AG04449 (cell line): ENCODE results near the gene KIFC3.
"Not testable (repeated sequence)": the region's sequence is repeated elsewhere in the genome, so short reads cannot be mapped to it uniquely, and the experiment has no call there.

Experiments used
- CTCF ChIA-PET: fragments of 350-600 bp; formaldehyde crosslinking; extraction: SDS; loops from one replicate; lab custom pipeline; 2021; ENCODE audit warnings: antibody characterized with exemption; lab: Yijun Ruan, JAX
- POLR2A ChIA-PET: fragments of 400-600, 350-600 bp; formaldehyde crosslinking; extraction: SDS; loops from one replicate; lab custom pipeline; 2020; ENCODE audit warnings: antibody characterized with exemption, inconsistent platforms; lab: Yijun Ruan, JAX
- DNase-seq: peaks from one replicate; pipeline ENCODE4 v3.0.0-alpha.2; 2010; ENCODE audit warnings: low read depth, low spot score
- H3K4me3 ChIP-seq: 2 replicates; pipeline ENCODE4 v1.5.1; 2011; ENCODE audit warnings: low read depth, mild to moderate bottlenecking, control low read depth, low read length
- CTCF ChIP-seq: IDR thresholded peaks from one replicate; pipeline ENCODE4 v1.5.1; 2011; ENCODE audit warnings: mild to moderate bottlenecking, moderate library complexity, low read length, control low read depth, inconsistent platforms; ENCODE audit not compliant: insufficient read depth; ENCODE audit errors: missing control alignments

Gene KIFC3

DNA sequence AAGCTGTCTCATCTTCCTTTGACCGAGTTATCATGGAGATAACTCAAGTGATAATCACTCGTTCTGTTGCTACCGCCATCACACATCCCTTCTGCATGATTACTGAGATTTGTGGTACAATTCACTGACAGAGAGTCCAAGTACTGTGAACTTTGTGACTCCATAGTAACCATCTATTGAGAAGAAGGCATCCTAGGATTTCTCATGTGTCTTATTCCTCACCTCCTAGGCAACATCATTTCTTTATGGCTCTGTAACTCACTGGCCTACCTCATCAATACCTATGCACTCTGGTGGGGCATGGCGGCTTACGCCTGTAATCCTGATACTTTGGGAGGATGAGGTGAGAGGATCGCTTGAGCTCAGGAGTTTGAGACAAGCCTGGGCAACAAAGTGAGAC lies 88.2 kb downstream of the KIFC3 start:
- TF ChIP-seq CTCF = no peak
- no peak for DNase-seq
- no peak overlapping the region for H3K4me3 ChIP-seq
- POLR2A ChIA-PET = no interaction called here
- CTCF ChIA-PET = interaction anchor here (1.0 to 1.3 kb wide), 2 partner anchors 65 to 124 kb away, joined by 3 read pairs; no protein-coding TSS in a partner anchor

- CTCF ChIA-PET = interaction anchor here (1.0 to 1.3 kb wide), 2 partner anchors 23 to 122 kb away, joined by 3 to 5 read pairs; no protein-coding TSS in a partner anchor
- TF ChIP-seq CTCF = no peak
- POLR2A ChIA-PET = no interaction called here
- H3K4me3 ChIP-seq = no peak overlapping the region
- no peak for DNase-seq
Observed at GRCh38 chr16:57713596-57713995, 88.7 kb downstream of the KIFC3 start.

- DNase-seq, POLR2A ChIA-PET, H3K4me3 ChIP-seq: not testable (repeated sequence)
- CTCF ChIA-PET = interaction anchor here (1.3 to 1.7 kb wide), 2 partner anchors 22 to 136 kb away, joined by 3 to 5 read pairs; no protein-coding TSS in a partner anchor
Observed at GRCh38 chr16:57712569-57712968, 89.7 kb downstream of the KIFC3 start.

- no peak for TF ChIP-seq CTCF
- H3K4me3 ChIP-seq = no peak overlapping the region
- POLR2A ChIA-PET = no interaction called here
- DNase-seq = no peak
- CTCF ChIA-PET = interaction anchor here (0.8 to 1.7 kb wide), 2 partner anchors 8 to 136 kb away, joined by 3 to 5 read pairs; no protein-coding TSS in a partner anchor
Observed at GRCh38 chr16:57711993-57712392, 90.3 kb downstream of the KIFC3 start.

GRCh38 chr16:57711346-57711745 lies 90.9 kb downstream of the KIFC3 start:
- POLR2A ChIA-PET = no interaction called here
- DNase-seq = no peak
- no peak overlapping the region for H3K4me3 ChIP-seq
- no peak for TF ChIP-seq CTCF
- CTCF ChIA-PET = interaction anchor here (0.8 to 1.7 kb wide), 2 partner anchors 9 to 135 kb away, joined by 3 to 5 read pairs; no protein-coding TSS in a partner anchor

- TF ChIP-seq CTCF = no peak
- DNase-seq = no peak
- H3K4me3 ChIP-seq = no peak overlapping the region
- ChIA-PET POLR2A (no interaction called here), CTCF (interaction anchor here (0.7 to 1.0 kb wide), 2 partner anchors 11 to 61 kb away, joined by 3 to 4 read pairs; no protein-coding TSS in a partner anchor)
Observed at GRCh38 chr16:57709663-57710062, 92.6 kb downstream of the KIFC3 start.
